Activated B cell treated with CpG ODN at 0.5 μM for 24 hours (primary cell): ENCODE results near the gene PCNX2. TPM values are rescaled to one million over a fixed set of nuclear protein-coding genes. Genes with fewer than 3 reads are reported as not detected.

ENCODE experiments used
- ATAC-seq: fragments of 200-7000 bp; cut with Tn5 transposase; one replicate; pipeline ENCODE4 v1.10.0; 2021; ENCODE audit warnings: low read depth, mild to moderate bottlenecking, moderate library complexity
- CTCF ChIA-PET: fragments of 350-600 bp; sonication (Branson Sonifier 250); formaldehyde crosslinking; loops from one replicate; lab custom pipeline; 2021; ENCODE audit warnings: antibody characterized with exemption; lab: Charles Lee
- POLR2A ChIA-PET: fragments of 350-600 bp; sonication (Branson Sonifier 250); formaldehyde crosslinking; loops from one replicate; lab custom pipeline; 2021; ENCODE audit warnings: antibody characterized with exemption; lab: Charles Lee
- DNase-seq: peaks from one replicate; pipeline ENCODE4 v3.0.0; 2022
- H3K27ac Mint-ChIP-seq: one replicate; pipeline ENCODE4 v1.8.0; 2020; ENCODE audit warnings: mixed read lengths
- H3K27me3 Mint-ChIP-seq: one replicate; pipeline ENCODE4 v1.8.0; 2021; ENCODE audit warnings: mixed read lengths
- H3K36me3 Mint-ChIP-seq: one replicate; pipeline ENCODE4 v1.8.0; 2021; ENCODE audit warnings: low read depth, mixed read lengths
- H3K4me1 Mint-ChIP-seq: one replicate; pipeline ENCODE4 v1.8.0; 2021; ENCODE audit warnings: mixed read lengths
- H3K4me3 Mint-ChIP-seq: one replicate; pipeline ENCODE4 v1.8.0; 2020; ENCODE audit warnings: mild to moderate bottlenecking, mixed read lengths
- H3K9me3 Mint-ChIP-seq: one replicate; pipeline ENCODE4 v1.8.0; 2020; ENCODE audit warnings: mixed read lengths
- intact Hi-C: fragments of 100-400 bp; cut with micrococcal nuclease; formaldehyde crosslinking; loops from one replicate; pipeline ENCODE4 v1.15.1; 2024
- total RNA-seq: library from RNA; stranded (reverse); gene quantifications from 2 replicates; pipeline ENCODE4 v1.2.3, GENCODE V29; 2022
- TF ChIP-seq, protein P1 (sequence below): fragments of 200-600 bp; IDR thresholded peaks from one replicate; pipeline ENCODE4 v1.8.0; 2022; ENCODE audit warnings: antibody characterized with exemption, mild to moderate bottlenecking

The PCNX2 gene
- total RNA-seq, 1 donor from 2014 or later, result 20.4 TPM

- Mint-ChIP-seq H3K4me1 (peaks cover 12% of the 10 kb centered on the region), H3K9me3 (no peaks in the 10 kb centered on the region), H3K27ac (no peak overlapping the region), H3K27me3 (no peaks in the 10 kb centered on the region), H3K4me3 (no peak overlapping the region), H3K36me3 (peaks cover 44% of the 10 kb centered on the region)
- POLR2A ChIA-PET, result no interaction called here
- TF ChIP-seq, protein P1, sequence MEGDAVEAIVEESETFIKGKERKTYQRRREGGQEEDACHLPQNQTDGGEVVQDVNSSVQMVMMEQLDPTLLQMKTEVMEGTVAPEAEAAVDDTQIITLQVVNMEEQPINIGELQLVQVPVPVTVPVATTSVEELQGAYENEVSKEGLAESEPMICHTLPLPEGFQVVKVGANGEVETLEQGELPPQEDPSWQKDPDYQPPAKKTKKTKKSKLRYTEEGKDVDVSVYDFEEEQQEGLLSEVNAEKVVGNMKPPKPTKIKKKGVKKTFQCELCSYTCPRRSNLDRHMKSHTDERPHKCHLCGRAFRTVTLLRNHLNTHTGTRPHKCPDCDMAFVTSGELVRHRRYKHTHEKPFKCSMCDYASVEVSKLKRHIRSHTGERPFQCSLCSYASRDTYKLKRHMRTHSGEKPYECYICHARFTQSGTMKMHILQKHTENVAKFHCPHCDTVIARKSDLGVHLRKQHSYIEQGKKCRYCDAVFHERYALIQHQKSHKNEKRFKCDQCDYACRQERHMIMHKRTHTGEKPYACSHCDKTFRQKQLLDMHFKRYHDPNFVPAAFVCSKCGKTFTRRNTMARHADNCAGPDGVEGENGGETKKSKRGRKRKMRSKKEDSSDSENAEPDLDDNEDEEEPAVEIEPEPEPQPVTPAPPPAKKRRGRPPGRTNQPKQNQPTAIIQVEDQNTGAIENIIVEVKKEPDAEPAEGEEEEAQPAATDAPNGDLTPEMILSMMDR, result no peak
- DNase-seq, result no peak
- intact Hi-C loops, result no loop called here
- CTCF ChIA-PET, result no interaction called here
- ATAC-seq, result no peak
These were observed 316.0 kb downstream of the PCNX2 start for GRCh38 chr1:232979558-232979957.

DNA sequence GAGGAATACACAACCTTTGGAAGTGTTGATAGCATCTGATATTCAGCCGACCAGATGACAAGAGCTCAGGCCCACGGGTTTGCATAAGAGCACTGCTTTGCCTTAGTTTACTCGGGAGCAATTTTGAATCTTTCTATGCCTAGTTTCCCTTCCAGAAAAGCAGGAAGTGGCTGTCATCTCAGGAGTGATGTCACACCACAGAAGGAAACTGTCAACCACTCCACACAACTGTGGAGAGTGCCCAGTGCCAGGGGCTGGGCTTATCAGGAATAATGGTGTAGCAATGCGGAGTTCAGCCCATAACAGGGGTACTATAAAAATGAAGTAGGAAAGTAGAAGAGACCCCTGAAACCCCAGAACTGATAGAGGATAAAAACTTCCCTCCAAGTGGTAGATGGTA lies 316.7 kb downstream of the PCNX2 start:
- CTCF ChIA-PET, result no interaction called here
- intact Hi-C loops, result no loop called here
- no peak overlapping the region for H3K27ac Mint-ChIP-seq
- TF ChIP-seq, protein P1, result no peak
- no peak overlapping the region for H3K4me3 Mint-ChIP-seq
- H3K36me3 Mint-ChIP-seq, result peaks cover 50% of the 10 kb centered on the region
- ATAC-seq (no peak), DNase-seq (no peak)
- peaks cover 12% of the 10 kb centered on the region for H3K4me1 Mint-ChIP-seq
- no peaks in the 10 kb centered on the region for H3K27me3 Mint-ChIP-seq
- H3K9me3 Mint-ChIP-seq, result peaks cover 6% of the 10 kb centered on the region
- POLR2A ChIA-PET, result no interaction called here

- intact Hi-C loops, result no loop called here
- TF ChIP-seq, protein P1, result no peak
These were observed 317.4 kb downstream of the PCNX2 start for GRCh38 chr1:232978091-232978634.

DNA sequence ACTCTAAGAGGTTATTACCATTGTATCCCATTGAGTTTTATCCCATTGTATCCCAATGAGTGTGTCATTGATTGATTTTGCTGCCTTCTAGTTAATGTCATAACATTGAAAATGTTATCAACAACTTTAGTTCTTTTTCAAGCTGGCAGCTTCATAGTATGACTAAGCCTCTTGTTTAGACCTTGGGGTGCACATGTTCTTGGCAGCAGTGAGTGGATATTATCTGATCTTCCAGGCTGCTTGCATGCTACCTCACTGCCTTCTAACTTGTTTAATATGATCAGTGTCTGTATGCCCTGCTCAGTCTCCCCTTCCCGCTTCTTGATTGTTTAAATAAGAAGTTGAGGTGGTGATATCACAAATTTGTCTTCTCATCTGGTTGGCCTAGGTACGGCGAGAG lies 320.6 kb downstream of the PCNX2 start:
- Mint-ChIP-seq H3K4me1 (peaks cover 12% of the 10 kb centered on the region), H3K27ac (no peak overlapping the region)
- CTCF ChIA-PET, result no interaction called here

More at GRCh38 chr1:232978091-232978634, 317.4 kb downstream of the PCNX2 start:
- H3K36me3 Mint-ChIP-seq, result peaks cover 55% of the 10 kb centered on the region
- ChIA-PET POLR2A (no interaction called here), CTCF (no interaction called here)
- DNase-seq, result no peak
- peaks cover 12% of the 10 kb centered on the region for H3K4me1 Mint-ChIP-seq
- ATAC-seq, result peak; percentile 21
- no peak overlapping the region for H3K4me3 Mint-ChIP-seq
- peaks cover 12% of the 10 kb centered on the region for H3K9me3 Mint-ChIP-seq
- peak overlapping the region; percentile 30 for H3K27ac Mint-ChIP-seq
- H3K27me3 Mint-ChIP-seq, result no peaks in the 10 kb centered on the region

More for the DNA sequence above, 320.6 kb downstream of the PCNX2 start:
- POLR2A ChIA-PET, result no interaction called here
- Mint-ChIP-seq H3K9me3 (peaks cover 22% of the 10 kb centered on the region), H3K27me3 (no peaks in the 10 kb centered on the region), H3K36me3 (peaks cover 84% of the 10 kb centered on the region), H3K4me3 (no peak overlapping the region)
- ATAC-seq, result no peak
- DNase-seq, result no peak
- intact Hi-C loops, result no loop called here
- TF ChIP-seq, protein P1, result no peak
